PC-3 (cell line): ENCODE data around the gene DYRK3. TPM values are rescaled to one million over a fixed set of nuclear protein-coding genes. Genes with fewer than 3 reads are reported as not detected.
"Not testable (repeated sequence)": the region's sequence is repeated elsewhere in the genome, so short reads cannot be mapped to it uniquely, and the experiment has no call there.

ENCODE experiments used
- ATAC-seq: fragments of 200-7000 bp; cut with Tn5 transposase; 2 replicates; pipeline ENCODE4 v1.9.1; 2020; ENCODE audit warnings: mild to moderate bottlenecking, moderate library complexity
- BruUV-seq: library from RNA; stranded (reverse); fragments of 400-500 nt; replicated peaks from 2 replicates; lab custom pipeline; 2021; lab: Mats Ljungman, UMichigan
- CTCF ChIA-PET: fragments of 300-600 bp; sonication (Branson Sonifier 250); formaldehyde crosslinking; loops from one replicate; lab custom pipeline; 2022; ENCODE audit warnings: antibody characterized with exemption; lab: Charles Lee
- POLR2A ChIA-PET: fragments of 300-600 bp; sonication (Branson Sonifier 250); formaldehyde crosslinking; loops from one replicate; lab custom pipeline; 2022; ENCODE audit warnings: antibody characterized with exemption; ENCODE audit not compliant: unreplicated experiment; lab: Charles Lee
- DNase-seq: peaks from one replicate; pipeline ENCODE4 v3.0.0-alpha.2; 2015
- H2AFZ ChIP-seq: fragments of 300-600 bp; sonication (generic); 2 replicates; pipeline ENCODE4 v1.6.0; 2016; ENCODE audit warnings: antibody characterized with exemption, low read length
- H3F3A ChIP-seq: fragments of 300-600 bp; sonication (generic); one replicate; pipeline ENCODE4 v1.6.0; 2017; ENCODE audit warnings: antibody characterized with exemption, low read length, control low read depth, mild to moderate bottlenecking; ENCODE audit not compliant: unreplicated experiment
- H3K27ac ChIP-seq: fragments of 300-600 bp; sonication (generic); 2 replicates; pipeline ENCODE4 v1.5.1; 2016; ENCODE audit warnings: mild to moderate bottlenecking, low read length
- H3K27me3 ChIP-seq: fragments of 300-600 bp; sonication (generic); 2 replicates; pipeline ENCODE4 v1.6.1; 2016; ENCODE audit warnings: low read length, mixed read lengths
- H3K36me3 ChIP-seq: fragments of 300-600 bp; sonication (generic); 2 replicates; pipeline ENCODE4 v1.6.1; 2016; ENCODE audit warnings: low read depth, mixed run types, low read length, mixed read lengths
- H3K4me1 ChIP-seq: fragments of 300-600 bp; sonication (generic); 2 replicates; pipeline ENCODE4 v1.5.1; 2016; ENCODE audit warnings: low read length; ENCODE audit not compliant: insufficient read depth
- H3K4me2 ChIP-seq: fragments of 300-600 bp; sonication (generic); 2 replicates; pipeline ENCODE4 v1.6.0; 2016; ENCODE audit warnings: low read length
- H3K4me3 ChIP-seq: fragments of 300-600 bp; sonication (generic); 2 replicates; pipeline ENCODE4 v1.5.1; 2016; ENCODE audit warnings: mild to moderate bottlenecking, low read length, mixed read lengths
- H3K79me2 ChIP-seq: fragments of 300-600 bp; sonication (generic); 2 replicates; pipeline ENCODE4 v1.6.1; 2017; ENCODE audit warnings: low read length, mixed read lengths
- H3K9ac ChIP-seq: fragments of 300-600 bp; sonication (generic); 2 replicates; pipeline ENCODE4 v1.6.0; 2016; ENCODE audit warnings: mild to moderate bottlenecking, low read length
- H3K9me2 ChIP-seq: fragments of 300-600 bp; sonication (generic); replicated peaks from 2 replicates; pipeline ENCODE4 v1.6.1; 2016; ENCODE audit warnings: mixed run types, low read length, mixed read lengths
- H3K9me3 ChIP-seq: fragments of 300-600 bp; sonication (generic); 2 replicates; pipeline ENCODE4 v1.6.1; 2016; ENCODE audit warnings: low read length, mixed read lengths
- H4K20me1 ChIP-seq: fragments of 300-600 bp; sonication (generic); 2 replicates; pipeline ENCODE4 v1.6.1; 2016; ENCODE audit warnings: low read length, mixed read lengths
- EZH2 ChIP-seq: fragments of 300-600 bp; sonication (generic); IDR thresholded peaks from one replicate; pipeline ENCODE4 v1.6.1; 2017; ENCODE audit warnings: antibody characterized with exemption, mild to moderate bottlenecking, low read length; ENCODE audit not compliant: unreplicated experiment
- EZH2phosphoT487 ChIP-seq: fragments of 300-600 bp; sonication (generic); IDR thresholded peaks from 2 replicates; pipeline ENCODE4 v1.6.1; 2018; ENCODE audit warnings: mild to moderate bottlenecking, antibody characterized with exemption, low read length, borderline replicate concordance
- intact Hi-C: fragments of 100-400 bp; cut with micrococcal nuclease; formaldehyde crosslinking; loops from 2 replicates; pipeline ENCODE4 v1.9.0; 2023
- total RNA-seq: library from RNA; depleted of rRNA; stranded (reverse); fragments of >200 nt; gene quantifications from 2 replicates; pipeline ENCODE4 v1.2.3, GENCODE V29; 2014
- TF ChIP-seq, protein P1 (sequence below): fragments of 300-600 bp; sonication (generic); conservative IDR thresholded peaks from 2 replicates; pipeline ENCODE4 v1.5.1; 2017; ENCODE audit warnings: antibody characterized with exemption, low read depth, mild to moderate bottlenecking, low read length

DYRK3 gene
- total RNA-seq, 1 experiment from 2014 or later: 12.1 TPM

DNA sequence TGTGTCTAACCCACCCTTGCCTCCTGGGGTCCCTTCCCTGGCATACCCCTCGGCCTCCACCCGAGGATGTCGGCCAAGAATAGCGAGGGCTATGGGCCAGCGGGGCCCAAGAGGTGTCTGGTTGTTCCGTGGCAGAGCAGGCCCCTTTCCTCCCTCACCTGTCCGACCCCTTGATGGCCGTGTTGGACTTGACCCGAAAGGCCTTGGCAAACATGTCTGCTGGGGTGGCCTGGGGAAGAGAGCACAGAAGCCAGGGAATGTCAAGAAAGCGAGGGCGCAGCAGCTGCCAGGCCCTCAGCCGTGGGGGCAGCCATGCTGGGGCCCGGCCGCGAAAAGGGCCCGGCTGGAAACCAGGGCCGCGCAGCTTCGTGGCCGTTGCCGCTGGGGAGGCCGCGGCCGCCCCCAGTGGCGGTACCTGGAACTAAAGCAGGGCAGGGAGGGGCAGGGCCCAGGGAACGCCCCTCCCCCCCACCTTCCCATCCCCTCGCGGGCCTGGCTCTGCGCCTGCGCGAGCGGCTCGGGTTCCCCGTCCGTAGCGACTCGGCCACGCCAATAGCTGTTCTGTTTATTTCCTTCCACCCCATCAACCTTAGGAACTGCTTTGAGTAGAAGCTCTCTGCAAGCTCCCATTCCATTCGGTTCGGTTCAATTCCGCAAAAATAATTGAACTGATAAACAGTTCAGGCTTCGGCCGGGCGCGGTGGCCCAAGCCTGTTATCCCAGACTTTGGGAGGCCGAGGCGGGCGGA is 23.0 kb upstream of the DYRK3 start, which contains the start of gene EIF2D:
EIF2D (minus strand) TSS at position 337 of the 748 bp plus-strand sequence; CDS start at position 214, 123 bp downstream.
- Histone ChIP-seq H3K4me3 (peak within 1 kb of the TSS; percentile 87), H3K9me2 (no peaks in the 10 kb centered on the region), H3K36me3 (peaks cover 11% of the 10 kb centered on the region; the same call in 1 of the 2 replicates), H3K79me2 (peaks cover 16% of the 10 kb centered on the region), H3K27ac (peak within 1 kb of the TSS; percentile 53), H3K9me3 (no peaks in the 10 kb centered on the region), H3F3A (peaks cover 3% of the 10 kb centered on the region), H3K4me2 (peak within 1 kb of the TSS; percentile 82), H3K9ac (peak within 1 kb of the TSS; percentile 92), H4K20me1 (no peaks in the 10 kb centered on the region), H2AFZ (peak within 1 kb of the TSS; percentile 87), H3K27me3 (no peaks in the 10 kb centered on the region), H3K4me1 (peaks cover 7% of the 10 kb centered on the region)
- POLR2A ChIA-PET: interaction anchor here (0.6 to 1.2 kb wide), 15 partner anchors 11 to 421 kb away, joined by 3 to 13 read pairs (median 4); partner anchors contain the start of gene DYRK3
- ATAC-seq (peak; percentile 94), DNase-seq (peak; percentile 99)
- TF ChIP-seq EZH2phosphoT487: no peak
- TF ChIP-seq, protein P1, sequence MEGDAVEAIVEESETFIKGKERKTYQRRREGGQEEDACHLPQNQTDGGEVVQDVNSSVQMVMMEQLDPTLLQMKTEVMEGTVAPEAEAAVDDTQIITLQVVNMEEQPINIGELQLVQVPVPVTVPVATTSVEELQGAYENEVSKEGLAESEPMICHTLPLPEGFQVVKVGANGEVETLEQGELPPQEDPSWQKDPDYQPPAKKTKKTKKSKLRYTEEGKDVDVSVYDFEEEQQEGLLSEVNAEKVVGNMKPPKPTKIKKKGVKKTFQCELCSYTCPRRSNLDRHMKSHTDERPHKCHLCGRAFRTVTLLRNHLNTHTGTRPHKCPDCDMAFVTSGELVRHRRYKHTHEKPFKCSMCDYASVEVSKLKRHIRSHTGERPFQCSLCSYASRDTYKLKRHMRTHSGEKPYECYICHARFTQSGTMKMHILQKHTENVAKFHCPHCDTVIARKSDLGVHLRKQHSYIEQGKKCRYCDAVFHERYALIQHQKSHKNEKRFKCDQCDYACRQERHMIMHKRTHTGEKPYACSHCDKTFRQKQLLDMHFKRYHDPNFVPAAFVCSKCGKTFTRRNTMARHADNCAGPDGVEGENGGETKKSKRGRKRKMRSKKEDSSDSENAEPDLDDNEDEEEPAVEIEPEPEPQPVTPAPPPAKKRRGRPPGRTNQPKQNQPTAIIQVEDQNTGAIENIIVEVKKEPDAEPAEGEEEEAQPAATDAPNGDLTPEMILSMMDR: peak; percentile 98
- CTCF ChIA-PET: interaction anchor here (0.6 to 1.7 kb wide), 28 partner anchors 9 to 709 kb away, joined by 3 to 23 read pairs (median 4); partner anchors contain the start of genes DYRK3, IKBKE and MAPKAPK2
- no TSS peak for BruUV-seq
- intact Hi-C loops: loop anchor here (2.0 kb wide), 1 partner anchor 22 kb away; the partner anchor contains the start of gene DYRK3

DNA sequence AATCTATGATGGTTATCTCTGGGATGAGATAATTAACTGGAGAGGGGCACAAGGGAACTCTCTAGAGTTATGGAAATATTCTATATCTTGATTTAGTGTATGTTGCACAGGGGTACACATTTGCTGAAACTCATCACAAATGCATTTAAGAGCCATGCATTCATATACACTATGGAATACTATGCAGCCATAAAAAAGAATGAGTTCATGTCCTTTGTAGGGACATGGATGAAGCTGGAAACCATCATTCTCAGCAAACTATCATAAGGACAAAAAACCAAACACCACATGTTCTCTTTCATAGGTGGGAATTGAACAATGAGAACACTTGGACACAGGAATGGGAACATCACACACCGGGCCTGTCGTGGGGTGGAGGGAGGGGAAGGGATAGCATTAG is 8.9 kb upstream of the DYRK3 start:
- BruUV-seq, H3K9me3 ChIP-seq, H3K9ac ChIP-seq, POLR2A ChIA-PET, H3K9me2 ChIP-seq, H3K27ac ChIP-seq, H3K4me2 ChIP-seq, H3K27me3 ChIP-seq, H3K4me1 ChIP-seq, H3K36me3 ChIP-seq, H3K4me3 ChIP-seq, DNase-seq, ATAC-seq, H3F3A ChIP-seq, H3K79me2 ChIP-seq, H4K20me1 ChIP-seq, H2AFZ ChIP-seq, intact Hi-C loops: not testable (repeated sequence)
- CTCF ChIA-PET: interaction anchor here (0.6 kb wide), 1 partner anchor 14 kb away, joined by 6 read pairs; no protein-coding TSS in a partner anchor

DNA sequence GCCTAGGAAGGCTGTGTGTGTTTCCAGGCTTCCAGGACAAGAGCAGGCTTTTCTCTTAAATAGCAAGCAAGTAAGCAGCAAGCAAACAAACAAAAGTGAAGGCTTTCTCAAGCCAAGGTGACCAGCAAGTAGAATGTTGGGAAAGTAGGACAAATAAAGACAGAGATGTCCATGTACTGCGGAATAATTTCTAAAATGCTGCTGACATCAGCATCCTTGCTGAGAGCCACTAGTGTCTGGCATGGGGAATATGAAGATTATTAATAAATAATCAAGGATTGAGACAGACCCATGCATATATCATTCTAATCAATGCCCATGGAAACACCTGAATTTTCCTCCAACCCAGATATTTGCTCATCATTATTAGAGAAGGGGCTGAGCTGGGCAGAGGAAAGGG is 6.4 kb upstream of the DYRK3 start:
- H3K9me2 ChIP-seq: no peaks in the 10 kb centered on the region
- H3K4me3 ChIP-seq: no peak overlapping the region
- CTCF ChIA-PET: interaction anchor here (0.5 to 2.9 kb wide), 2 partner anchors 35 to 131 kb away, joined by 7 to 83 read pairs; no protein-coding TSS in a partner anchor
- POLR2A ChIA-PET: no interaction called here
- H3K9ac ChIP-seq: no peak overlapping the region
- intact Hi-C loops: no loop called here
- H4K20me1 ChIP-seq: no peaks in the 10 kb centered on the region
- peaks cover 8% of the 10 kb centered on the region for H3K4me1 ChIP-seq
- no peak for ATAC-seq
- H3K79me2 ChIP-seq: no peaks in the 10 kb centered on the region
- no peak overlapping the region for H3K4me2 ChIP-seq
- H3K36me3 ChIP-seq: no peaks in the 10 kb centered on the region
- H3K9me3 ChIP-seq: no peaks in the 10 kb centered on the region
- no peaks in the 10 kb centered on the region for H3K27me3 ChIP-seq
- H2AFZ ChIP-seq: no peak overlapping the region
- no peak overlapping the region for H3K27ac ChIP-seq
- H3F3A ChIP-seq: no peaks in the 10 kb centered on the region
- BruUV-seq: no TSS peak
- TF ChIP-seq EZH2phosphoT487 (no peak), EZH2 (no peak)
- TF ChIP-seq, protein P1: no peak
- no peak for DNase-seq
